Epithelial cell of proximal tubule (primary cell): Measurements from ENCODE around the gene ST6GALNAC3. TPM values are rescaled to one million over a fixed set of nuclear protein-coding genes. Genes with fewer than 3 reads are reported as not detected.

Experiments used
- DNase-seq: peaks from one replicate; pipeline ENCODE4 v3.0.0-alpha.2; 2011; ENCODE audit warnings: low read depth
- H3K4me3 ChIP-seq: 2 replicates; pipeline ENCODE4 v1.5.1; 2011; ENCODE audit warnings: low read depth, mild to moderate bottlenecking, low read length
- CTCF ChIP-seq: conservative IDR thresholded peaks from 2 replicates; pipeline ENCODE4 v1.5.1; 2012; ENCODE audit warnings: low read depth, mild to moderate bottlenecking, low read length
- total RNA-seq: library from RNA; depleted of rRNA; stranded (reverse); fragments of >200 nt; gene quantifications from 2 replicates; pipeline ENCODE4 v1.2.3, GENCODE V29; 2015

The ST6GALNAC3 gene
- total RNA-seq, 1 donor from 2014 or later = 0.75 TPM

DNA sequence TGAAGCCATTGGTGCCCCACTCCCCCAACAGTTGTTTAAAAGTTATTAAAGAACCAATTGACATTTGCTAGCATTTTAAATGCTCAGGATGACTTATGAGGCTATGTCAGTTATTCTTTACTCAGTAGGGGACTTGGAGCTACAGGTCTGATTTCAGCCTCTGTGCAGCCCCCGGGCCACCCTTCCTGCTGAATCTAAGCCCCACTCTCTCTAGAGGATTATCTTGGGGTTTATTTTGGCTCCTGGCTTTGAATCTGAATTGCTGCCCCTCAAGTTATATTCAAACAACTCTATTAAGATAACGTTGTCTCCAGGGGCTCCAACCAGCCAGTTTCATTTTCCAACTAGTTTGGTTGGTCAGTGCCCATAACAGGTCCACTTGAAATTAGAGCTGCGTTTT lies 135.1 kb downstream of the ST6GALNAC3 start:
- H3K4me3 ChIP-seq = no peak overlapping the region
- DNase-seq = no peak
- TF ChIP-seq CTCF = no peak

DNA sequence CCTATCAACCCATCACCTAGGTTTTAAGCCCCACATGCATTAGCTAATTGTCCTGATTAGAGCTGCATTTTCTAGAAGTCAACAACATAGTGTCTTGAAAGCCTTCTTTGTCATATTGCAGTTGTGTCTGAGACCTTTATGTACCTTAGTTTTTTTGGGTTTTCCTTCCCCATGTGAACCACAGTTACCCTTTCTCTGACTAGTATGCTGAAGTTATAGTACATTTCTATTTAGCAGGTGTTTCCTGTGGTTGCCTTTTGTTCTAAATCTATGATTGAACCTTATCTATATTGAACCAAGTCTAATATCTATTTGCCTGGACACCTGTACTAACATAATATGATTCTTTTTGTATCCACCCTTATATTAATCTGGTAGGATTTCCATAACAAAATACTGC lies 135.6 kb downstream of the ST6GALNAC3 start:
- no peak for DNase-seq
- H3K4me3 ChIP-seq = no peak overlapping the region
- no peak for TF ChIP-seq CTCF

DNA sequence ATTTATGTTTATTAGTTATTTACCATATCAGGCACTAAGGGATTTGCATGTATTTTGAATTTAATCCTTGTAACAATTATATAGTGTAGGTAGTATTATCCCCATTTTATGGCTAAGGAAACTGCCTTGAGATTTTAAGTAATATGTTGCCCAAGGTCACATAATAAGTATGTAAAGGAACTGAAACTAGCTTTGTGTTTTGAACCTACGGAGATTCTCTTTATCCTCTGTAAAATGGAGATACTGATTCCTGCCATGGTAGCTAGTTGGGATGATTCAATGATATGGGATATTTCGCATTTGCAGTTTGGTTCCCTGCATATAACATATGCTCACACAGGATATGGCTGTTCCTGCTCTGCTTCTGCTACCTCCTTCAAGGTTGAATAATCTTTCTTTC lies 144.3 kb downstream of the ST6GALNAC3 start:
- no peak for DNase-seq
- TF ChIP-seq CTCF = no peak
- H3K4me3 ChIP-seq = no peak overlapping the region

DNA sequence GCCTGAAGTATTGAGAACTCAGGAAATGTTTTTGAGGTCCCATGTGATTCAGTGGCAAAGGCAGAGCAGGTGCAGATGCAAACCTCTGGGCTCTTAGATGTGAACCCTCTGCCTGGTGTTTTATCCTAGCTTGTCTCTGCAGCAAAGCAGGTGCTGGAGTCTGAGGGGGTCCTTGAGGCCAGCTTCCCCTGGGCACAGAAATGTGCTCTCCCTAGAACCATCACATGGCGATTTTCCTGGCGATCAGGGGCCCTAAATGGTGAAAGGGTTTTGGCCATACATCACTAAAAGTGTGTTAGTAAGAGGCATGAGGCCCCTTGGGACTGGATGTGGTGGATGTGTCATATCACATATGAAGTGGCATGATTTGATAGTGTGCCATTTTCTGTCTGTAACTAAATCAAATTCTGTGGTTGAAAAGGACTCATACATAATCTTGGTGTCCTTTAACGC lies 144.8 kb downstream of the ST6GALNAC3 start:
- no peak for TF ChIP-seq CTCF
- no peak for DNase-seq

DNA sequence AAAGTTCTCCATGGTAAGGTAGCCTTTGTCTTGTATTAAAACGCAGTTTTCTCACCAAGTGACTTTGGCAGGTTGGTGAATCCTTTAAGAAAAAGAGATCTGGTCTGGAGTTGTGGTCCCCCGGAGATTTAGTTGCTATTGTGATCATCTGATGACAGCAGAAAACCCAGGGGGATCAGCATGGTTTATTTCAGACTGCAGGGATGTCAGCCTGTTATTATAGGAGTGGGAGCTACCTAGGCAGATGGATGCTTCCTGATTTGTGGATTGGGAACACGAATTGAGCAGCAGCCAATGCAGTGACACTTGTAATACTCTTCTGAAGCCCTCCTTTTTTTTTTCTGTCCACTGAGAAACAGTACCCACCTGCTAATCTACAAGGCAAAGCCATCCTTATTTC lies 150.2 kb downstream of the ST6GALNAC3 start:
- H3K4me3 ChIP-seq = no peak overlapping the region
- TF ChIP-seq CTCF = no peak
- DNase-seq = no peak

More for the DNA sequence above, 144.8 kb downstream of the ST6GALNAC3 start:
- no peak overlapping the region for H3K4me3 ChIP-seq

DNA sequence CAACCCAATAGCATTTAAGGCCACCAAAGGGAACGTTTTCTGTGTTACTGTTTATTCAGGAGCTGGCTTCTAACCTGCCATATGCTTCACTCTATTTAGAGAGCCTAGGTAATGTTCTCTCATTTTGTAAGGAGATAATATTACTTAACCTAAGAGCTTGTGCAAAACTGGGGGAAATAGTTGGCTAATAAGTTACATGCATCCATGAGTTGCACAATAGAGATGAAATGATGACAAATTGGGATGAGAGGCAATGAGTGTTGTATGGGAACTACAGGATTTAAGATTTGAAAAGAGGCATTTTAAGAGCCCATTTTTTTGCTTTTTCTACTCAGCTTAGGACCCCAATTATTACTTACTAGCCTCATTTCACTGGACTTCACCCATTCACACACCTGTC lies 151.0 kb downstream of the ST6GALNAC3 start:
- no peak for TF ChIP-seq CTCF
- no peak for DNase-seq
- no peak overlapping the region for H3K4me3 ChIP-seq

- H3K4me3 ChIP-seq = no peak overlapping the region
- no peak for DNase-seq
- no peak for TF ChIP-seq CTCF
Measured at GRCh38 chr1:76227621-76228020, 153.1 kb downstream of the ST6GALNAC3 start.
